Ishikawa (cell line): Measurements from ENCODE around the gene CTNNBL1.

ENCODE experiments used
- CEBPB ChIP-seq: IDR thresholded peaks from 2 replicates; pipeline ENCODE4 v1.6.1; 2012
- CREB1 ChIP-seq: IDR thresholded peaks from 2 replicates; pipeline ENCODE4 v1.6.1; 2012; ENCODE audit warnings: low read depth
- EGR1 ChIP-seq: IDR thresholded peaks from 2 replicates; pipeline ENCODE4 v1.6.1; 2012
- EP300 ChIP-seq: IDR thresholded peaks from 2 replicates; pipeline ENCODE4 v1.6.1; 2012; ENCODE audit warnings: borderline replicate concordance
- FOXM1 ChIP-seq: IDR thresholded peaks from 2 replicates; pipeline ENCODE4 v1.6.1; 2012; ENCODE audit warnings: low read depth, borderline replicate concordance
- MAX ChIP-seq: IDR thresholded peaks from 2 replicates; pipeline ENCODE4 v1.6.1; 2012
- NFIC ChIP-seq: IDR thresholded peaks from 2 replicates; pipeline ENCODE4 v1.6.1; 2012
- RAD21 ChIP-seq: IDR thresholded peaks from 2 replicates; pipeline ENCODE4 v1.6.1; 2012; ENCODE audit warnings: low read depth
- REST ChIP-seq: IDR thresholded peaks from 2 replicates; pipeline ENCODE4 v1.6.1; 2012; ENCODE audit warnings: low read depth, mild to moderate bottlenecking
- TAF1 ChIP-seq: IDR thresholded peaks from 2 replicates; pipeline ENCODE4 v1.6.1; 2012; ENCODE audit warnings: low read depth, mild to moderate bottlenecking
- TCF12 ChIP-seq: IDR thresholded peaks from 2 replicates; pipeline ENCODE4 v1.6.1; 2012; ENCODE audit warnings: low read depth
- TEAD4 ChIP-seq: IDR thresholded peaks from 2 replicates; pipeline ENCODE4 v1.6.1; 2012
- USF1 ChIP-seq: IDR thresholded peaks from 2 replicates; pipeline ENCODE4 v1.6.1; 2012
- YY1 ChIP-seq: IDR thresholded peaks from 2 replicates; pipeline ENCODE4 v1.6.1; 2012; ENCODE audit warnings: low read depth
- ZBTB7A ChIP-seq: IDR thresholded peaks from 2 replicates; pipeline ENCODE4 v1.6.1; 2012; ENCODE audit warnings: low read depth

The CTNNBL1 gene

DNA sequence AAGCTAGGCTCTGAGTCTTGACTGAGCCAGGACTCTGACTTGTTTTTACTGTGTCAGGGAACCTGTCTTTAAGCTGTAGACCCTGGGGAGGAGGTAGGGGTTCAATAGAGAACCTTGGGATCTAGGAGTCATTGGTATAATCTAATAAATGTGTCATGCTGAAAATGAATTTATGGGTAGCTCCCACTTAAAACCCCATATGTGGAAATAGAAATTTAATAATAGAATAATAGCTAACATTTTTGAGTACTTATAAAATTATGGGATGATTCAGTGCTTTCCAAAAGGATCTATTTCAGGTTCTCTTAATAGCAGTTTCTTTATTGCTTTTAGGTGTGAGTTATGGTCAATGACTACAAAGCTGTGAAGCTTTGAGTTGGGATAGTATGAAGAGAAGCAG, 41.7 kb downstream of the CTNNBL1 start:
- TF ChIP-seq USF1 = no peak
- TF ChIP-seq REST = no peak
- TF ChIP-seq EGR1 = no peak
- TF ChIP-seq FOXM1 = no peak
- no peak for TF ChIP-seq EP300
- no peak for TF ChIP-seq YY1

DNA sequence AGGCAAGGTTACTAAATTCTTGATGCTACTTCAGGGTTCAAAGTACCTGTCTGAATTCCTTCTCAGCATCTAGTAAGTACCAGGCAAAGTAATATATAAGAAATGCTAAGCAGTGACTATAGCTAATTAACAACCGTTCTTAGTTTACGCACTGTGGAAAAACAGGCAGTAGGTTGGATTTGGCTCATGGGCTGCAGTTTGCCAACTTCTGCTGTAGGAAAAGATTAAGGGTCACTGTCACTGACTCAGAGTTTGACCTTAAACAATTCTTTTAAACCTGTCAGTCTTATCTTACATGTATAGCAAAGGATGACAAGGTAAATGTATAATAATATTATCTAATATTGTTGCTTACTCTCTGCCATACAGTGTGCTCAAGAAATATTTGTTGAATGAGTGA, 42.3 kb downstream of the CTNNBL1 start:
- TF ChIP-seq USF1 (no peak), TEAD4 (no peak), MAX (no peak), TCF12 (no peak), REST (no peak), YY1 (no peak), NFIC (no peak), CREB1 (no peak), EP300 (no peak), EGR1 (no peak), RAD21 (no peak), CEBPB (no peak), TAF1 (no peak), ZBTB7A (no peak), FOXM1 (no peak)

DNA sequence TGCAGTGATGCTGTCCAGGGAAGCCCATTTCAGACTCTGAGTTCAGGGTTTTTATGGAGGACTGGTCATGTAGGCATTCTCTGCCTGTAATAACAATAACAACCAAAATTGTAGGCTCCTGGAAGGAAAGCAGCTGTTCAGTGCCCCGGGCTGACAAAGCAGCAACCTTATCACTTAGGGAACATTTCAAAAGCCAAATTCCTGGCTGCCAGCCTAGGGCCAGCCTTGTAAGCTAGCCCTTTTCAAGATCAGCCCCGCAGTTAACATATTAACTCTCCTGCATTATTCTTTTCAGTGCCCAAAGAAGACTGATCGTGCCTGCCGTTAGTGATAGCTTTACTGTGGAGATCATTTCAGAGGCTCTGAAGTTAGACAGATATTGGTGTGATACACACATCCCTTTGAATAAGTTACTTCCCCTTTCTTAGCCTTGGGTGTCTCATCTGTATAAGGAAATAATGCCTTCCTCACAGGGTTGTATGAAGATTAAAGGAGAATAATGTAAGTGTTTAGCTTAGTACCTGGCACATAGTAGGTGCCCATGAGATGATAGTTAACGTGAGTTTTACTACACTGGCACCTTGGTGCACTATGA, 44.1 kb downstream of the CTNNBL1 start:
- no peak for TF ChIP-seq EP300
- TF ChIP-seq MAX = no peak
- TF ChIP-seq CEBPB = no peak
- TF ChIP-seq EGR1 = no peak
- no peak for TF ChIP-seq ZBTB7A
- TF ChIP-seq TCF12 = no peak
- no peak for TF ChIP-seq REST
- TF ChIP-seq FOXM1 = no peak
- no peak for TF ChIP-seq USF1
- no peak for TF ChIP-seq TAF1
- no peak for TF ChIP-seq RAD21
- TF ChIP-seq YY1 = no peak
- no peak for TF ChIP-seq NFIC
- TF ChIP-seq CREB1 = no peak

DNA sequence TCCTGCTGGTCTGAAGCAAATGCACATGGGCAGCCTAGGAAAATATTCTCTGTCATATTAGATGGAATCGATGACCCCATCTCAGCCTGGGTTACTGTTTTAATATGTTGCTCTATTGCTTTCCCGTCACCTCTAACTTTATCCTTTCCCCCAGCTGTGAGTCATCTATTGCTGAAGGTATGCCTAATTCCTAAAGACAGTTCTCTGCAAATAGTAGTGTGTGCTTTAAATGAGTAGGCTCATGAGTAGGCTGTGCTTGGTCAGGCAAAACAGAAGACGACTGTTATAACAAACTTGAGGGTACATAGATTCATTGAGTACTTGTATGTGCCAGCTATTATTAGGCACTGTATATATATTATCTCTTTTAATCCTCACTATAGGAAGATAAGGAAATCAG, 47.2 kb downstream of the CTNNBL1 start:
- no peak for TF ChIP-seq TCF12
- no peak for TF ChIP-seq YY1
- TF ChIP-seq REST = no peak
- TF ChIP-seq TEAD4 = no peak
- TF ChIP-seq NFIC = no peak
